DMS 273 (cell line): ENCODE data around the gene ADAP1.
"Not testable (repeated sequence)": the region's sequence is repeated elsewhere in the genome, so short reads cannot be mapped to it uniquely, and the experiment has no call there.

Source experiments
- DNase-seq: peaks from one replicate; lab custom pipeline; 2025; ENCODE audit not compliant: unreplicated experiment; lab: John Stamatoyannopoulos, UW

The ADAP1 gene

DNA sequence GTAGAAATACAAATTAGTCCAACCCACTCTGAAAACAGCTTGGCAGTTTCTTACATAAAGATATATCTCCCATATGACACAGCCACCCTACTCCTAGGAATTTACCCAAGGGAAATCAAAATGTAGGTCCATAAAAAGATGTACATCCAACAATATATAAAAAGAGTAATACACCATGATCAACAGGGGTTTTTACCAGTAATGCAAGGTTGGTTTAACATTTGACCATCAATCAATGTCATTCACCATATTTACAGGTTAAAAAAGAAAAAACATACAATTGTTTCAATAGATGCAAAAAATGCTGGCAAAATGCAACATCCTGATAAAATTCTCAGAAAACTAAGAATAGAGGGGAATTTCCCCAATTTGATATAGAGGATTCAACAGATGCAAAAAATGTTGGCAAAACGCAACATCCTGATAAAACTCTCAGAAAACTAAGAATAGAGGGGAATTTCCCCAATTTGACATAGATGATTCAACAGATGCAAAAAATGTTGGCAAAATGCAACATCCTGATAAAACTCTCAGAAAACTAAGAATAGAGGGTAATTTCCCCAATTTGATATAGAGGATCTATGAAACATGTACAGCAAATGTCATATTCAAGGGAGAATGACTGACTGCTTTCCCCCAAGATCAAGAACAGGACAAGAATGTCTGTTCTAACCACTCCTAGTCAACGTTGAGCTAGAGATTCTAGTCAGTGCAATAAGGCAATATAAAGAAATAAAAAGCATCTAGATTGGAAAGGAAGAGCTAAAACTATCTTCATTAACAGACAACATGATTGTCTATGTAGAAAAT, 13.7 kb downstream of the ADAP1 start:
- DNase-seq: no peak

DNA sequence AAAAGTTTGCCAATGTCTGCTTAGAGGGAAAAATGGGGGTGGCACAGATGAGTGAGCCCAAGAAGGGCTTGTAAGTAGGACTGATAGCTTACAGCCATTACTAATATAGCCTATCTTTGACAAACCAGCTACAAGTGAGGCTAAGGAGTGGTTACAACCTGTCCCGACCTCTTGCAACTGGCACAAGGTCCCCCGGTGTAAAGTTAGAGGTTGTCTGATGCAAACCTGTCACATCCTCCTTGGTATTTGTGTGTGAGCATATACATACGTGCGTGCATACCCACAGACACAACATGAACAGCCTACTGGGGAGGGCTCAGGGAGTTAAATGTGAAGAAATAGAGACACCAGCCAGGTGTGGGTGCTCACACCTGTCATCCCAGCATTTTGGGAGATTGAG, 14.6 kb downstream of the ADAP1 start:
- DNase-seq: no peak

DNA sequence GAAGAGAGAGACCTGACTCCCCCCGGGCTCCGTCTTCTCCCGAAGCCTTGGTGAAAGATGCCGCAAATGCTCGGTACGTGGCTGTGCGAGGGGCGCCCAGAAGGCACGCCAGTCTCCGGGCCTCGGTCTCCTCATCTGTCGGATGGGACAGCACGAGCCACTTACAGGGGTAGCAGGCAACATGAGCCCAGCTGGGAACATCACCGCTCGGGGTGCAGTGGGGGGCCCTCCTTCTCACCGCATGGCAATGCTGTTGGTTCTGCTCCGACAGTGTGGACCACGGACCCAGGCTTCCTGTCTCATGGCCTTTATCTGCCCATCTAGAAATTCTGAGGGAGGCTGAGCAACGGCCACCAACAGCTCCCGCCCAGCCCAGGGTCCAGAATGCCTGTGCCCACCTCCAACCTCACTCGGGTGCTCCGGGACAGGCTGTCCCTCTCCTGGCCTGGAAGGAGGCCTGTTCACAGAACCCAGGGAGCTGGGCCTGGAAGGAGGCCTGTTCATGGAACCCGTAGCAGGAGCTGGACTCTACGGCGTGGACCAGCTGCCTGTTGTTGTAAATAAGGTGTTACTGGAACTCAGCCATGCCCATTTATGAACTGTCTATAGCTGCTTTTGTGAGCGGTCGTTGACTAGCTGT, 15.8 kb downstream of the ADAP1 start:
- no peak for DNase-seq

DNA sequence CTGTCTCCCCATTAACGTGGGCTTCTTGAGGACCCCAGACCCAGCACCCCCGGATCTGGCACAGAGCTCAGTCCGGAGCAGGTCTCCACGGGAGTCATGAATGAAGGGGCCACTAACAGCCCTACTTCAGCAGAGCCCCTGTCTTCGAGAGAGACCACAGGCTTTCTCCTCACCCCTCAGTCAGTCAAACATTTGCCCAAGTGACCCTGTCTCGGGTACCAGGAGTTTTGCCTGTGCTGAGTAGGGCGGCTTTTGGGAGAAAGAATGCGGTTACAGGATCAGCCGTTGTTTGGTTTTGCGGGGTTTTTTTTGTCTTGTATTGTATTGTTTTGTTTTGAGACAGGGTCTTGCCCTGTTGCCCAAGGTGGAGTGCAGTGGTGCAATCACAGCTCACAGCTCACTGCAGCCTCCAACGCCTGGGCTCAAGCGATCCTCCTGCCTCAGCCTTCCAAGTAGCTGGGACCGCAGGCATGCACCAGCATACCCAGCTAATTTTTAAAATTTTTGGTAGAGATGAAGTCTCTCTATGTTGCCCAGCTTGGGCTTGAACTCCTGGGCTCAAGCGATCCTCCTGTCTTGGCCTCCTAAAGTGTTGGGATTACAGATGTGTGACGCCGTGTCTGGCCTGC, 16.5 kb downstream of the ADAP1 start:
- DNase-seq: no peak

DNA sequence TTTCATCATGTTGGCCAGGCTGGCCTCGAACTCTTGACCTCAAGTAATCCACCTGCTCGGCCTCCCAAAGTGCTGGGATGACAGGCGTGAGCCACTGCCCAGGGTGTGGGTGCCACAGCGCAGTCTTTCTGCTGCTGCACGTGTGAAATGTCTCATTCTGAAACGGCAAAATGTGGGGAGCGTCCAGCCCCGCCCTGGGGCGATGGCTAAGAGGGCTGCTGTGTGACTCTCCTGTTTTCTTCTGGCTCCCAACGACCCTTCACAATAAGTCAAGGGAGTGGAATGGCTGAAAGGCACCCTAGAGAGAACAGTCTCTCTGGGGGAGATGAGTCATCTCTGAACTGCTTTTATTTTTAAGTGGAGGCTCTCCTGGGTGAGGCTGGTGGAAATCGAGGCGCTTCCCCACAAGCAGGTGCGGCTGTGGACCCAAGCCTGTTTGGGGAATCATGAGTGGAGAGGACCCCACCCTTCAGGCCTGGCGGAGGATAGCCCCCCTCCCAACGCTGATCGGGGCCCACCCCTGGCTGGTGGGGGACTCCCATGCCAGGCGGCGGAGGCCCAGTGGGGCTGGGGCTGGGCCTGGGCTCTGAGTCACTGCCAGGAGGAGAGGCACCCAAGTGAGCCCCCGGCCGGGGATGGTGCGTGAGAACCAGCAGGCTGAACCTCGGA, 18.0 kb downstream of the ADAP1 start:
- DNase-seq: no peak

DNA sequence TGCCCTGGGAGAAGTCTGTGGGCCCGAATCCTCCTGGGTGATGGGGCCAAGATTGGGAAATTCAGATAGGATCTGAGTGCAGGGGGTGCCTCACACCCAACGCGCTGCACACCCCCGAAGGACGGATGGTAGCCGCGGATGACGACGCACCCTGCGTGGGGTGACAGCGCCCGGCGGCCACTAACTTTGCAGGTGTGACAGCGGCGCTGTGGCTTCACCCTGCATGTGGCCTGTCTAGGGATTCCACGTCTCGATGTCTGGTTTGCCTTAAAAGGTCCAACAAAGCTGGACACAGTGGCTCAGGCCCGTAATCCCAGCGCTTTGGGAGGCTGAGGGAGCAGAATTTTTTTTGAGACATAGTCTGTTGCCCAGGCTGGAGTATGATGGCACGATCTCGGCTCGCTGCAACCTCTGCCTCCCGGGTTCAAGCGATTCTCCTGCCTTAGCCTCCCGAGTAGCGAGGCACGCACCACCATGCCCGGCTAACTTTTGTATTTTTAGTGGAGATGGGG, 18.6 kb downstream of the ADAP1 start:
- DNase-seq: no peak

DNA sequence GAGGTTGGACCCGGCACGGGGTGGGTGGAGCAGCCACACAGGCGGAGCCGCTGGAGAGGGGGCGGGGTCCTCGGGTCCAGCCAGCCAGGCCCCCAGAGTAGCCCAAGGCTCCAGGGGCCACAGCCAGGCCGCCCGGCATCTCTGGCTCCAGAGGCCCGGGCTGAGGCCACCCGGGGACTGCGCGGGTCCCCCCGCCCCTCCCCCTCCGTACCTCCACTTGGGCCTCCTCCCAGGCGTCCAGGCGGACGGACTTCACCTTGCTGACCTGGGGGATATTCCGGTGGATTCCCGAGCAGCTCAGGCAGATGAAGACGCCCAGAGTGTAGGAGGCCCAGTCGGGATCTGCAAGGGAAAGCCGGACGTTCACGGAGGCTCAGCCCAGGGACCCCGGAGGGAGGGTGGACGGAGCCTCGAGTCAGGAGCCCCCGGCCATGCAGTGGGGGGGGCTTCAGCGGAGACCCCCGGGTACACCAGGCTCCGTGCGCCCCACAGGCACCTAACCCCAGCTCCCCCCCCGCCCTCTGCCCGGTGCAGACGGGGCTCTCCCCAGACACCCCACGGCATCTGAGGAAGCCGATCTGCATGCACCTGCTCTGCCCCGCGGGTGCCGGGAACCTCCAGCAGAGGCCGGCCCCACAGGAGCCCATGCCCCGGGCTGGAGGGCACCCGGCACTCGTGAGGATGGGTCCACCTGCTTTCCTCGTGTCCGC, 19.2 kb downstream of the ADAP1 start:
- DNase-seq: no peak

DNA sequence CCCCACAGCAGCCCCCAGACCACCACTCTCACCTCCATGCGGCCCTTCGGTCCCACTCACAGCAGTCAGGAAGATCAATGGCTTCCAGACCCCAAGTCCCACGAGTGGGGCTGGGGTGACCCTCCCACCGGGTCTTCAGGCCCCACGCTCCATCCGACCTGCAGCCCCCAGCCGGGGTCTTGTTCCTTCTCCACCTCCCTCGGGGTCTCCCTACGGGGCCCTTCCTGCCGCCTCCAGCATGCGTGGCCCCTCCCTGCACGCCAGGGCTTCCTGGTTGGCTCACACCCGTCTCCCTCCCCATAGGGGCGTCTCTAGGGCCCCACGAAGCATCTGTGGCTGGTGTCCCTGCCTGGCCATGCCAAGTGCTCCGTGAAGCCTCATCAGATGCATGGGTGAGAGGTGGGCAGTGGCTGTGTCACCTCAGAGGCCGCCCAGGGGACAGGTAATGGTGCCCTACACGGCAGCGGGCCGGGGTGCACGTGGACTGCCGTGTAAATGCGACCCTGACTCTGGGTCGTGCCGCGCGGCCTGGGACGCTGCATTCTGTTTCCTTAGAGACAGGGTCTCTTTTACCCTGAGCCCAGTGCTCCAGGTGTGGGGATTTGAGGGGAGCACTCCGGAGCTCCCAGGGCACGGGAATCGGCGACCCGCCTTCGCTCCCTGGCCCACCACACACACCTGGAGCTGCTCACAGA, 19.9 kb downstream of the ADAP1 start:
- DNase-seq: no peak

DNA sequence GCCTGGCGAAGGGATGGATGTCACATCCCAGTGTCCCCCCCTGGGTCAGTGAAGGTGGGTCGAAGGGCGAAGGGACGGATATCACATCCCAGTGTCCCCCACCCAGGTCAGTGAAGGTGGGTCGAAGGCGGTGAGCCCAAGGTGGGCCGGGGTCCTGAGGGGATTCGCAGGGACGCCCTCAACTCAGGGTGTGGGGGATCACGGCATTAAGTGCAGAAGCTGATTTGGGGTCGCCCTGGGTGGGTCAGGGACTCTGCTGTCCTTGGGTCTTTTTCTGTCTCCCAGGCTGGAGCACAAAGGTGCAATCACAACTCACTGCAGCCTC, 21.9 kb downstream of the ADAP1 start:
- no peak for DNase-seq

DNA sequence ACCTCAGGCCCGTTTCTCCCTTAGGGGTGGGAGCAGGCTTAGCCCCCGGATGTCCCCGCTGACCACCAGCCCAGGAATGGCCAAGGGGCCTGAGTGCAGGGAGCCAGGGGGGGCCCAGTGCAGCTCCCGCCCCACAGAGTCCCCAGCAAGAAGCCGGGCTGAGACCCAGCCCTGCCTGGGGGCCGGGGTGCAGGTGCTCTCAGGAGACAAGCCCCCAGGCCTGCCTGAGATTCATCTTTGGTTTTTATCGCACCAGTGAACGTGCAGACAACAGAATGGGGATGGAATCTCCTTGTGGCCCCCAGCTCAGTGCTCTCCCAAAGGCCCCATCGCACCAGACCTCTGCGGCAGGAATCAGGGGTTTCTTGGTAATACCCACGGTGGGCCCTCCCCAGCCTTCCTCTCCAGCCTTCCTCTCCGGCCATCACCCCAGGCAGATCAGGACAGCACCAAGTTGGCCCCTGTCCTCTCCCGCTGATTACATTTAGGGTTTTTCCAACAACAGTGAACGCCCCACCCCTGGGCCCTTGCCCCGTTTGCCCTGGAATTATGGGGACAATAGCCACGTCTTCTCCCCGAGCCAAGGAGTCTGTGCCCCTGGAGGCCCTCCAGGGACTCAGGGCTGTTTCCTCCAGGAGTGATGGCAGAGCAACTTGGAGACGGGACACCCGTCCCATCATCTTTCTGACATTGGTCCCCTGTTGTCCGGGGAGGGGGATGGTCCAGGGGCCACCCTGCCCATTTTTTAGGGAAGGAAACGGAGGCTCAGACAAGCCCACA, 22.4 kb downstream of the ADAP1 start:
- DNase-seq: no peak

DNA sequence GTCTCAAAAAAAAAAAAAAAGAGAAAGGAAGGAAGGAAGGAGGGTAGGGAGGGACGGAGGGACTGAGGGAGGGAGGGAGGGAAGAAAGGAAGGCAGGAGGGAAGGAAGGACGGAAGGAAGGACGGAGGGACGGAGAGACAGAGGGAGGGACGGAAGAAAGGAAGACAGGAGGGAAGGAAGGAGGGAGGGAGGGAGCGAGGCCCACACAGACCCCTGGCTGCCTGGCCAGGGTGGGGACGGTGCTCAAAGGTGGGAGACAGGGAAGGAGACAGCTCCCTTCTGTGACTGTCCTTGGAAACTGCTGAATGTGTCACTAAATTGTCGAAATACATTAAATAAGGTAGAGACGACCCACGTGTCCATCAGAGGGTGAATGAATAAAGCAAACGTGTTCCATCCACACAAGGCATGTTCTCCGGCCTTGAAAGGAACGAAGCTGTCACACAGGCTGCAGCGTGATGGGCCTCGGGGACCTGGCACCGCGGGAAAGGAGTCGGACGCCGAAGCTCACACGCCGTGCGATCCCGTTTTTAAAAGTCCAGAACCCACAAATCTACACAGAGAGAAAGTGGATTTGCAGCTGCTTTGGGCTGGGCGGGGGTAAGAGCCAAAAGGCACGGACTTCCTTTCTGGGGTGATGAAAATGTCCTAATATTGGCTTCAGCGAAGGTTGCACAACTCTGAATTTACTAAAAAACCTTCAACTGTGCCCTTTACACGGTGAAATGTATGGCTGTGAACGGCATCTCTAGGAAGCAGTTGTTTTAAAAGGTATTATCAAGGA, 23.3 kb downstream of the ADAP1 start:
- DNase-seq: no peak

DNA sequence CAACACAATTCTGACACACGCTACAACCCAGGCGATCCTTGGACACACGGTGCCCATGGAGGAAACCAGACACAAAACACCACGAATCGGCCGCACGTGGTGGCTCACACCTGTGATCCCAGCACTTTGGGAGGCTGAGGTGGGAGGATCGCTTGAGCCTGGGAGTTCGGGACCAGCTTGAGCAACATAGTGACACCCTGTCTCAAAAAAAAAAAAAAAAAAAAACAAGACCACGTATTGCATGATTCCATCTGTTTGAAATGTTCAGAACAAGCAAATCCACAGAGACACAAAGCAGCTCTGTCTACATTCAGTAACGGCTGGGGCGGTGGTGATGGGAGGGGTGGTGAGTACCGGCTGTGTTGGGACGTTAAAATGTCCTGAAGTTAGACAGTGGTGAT, 25.2 kb downstream of the ADAP1 start:
- DNase-seq: no peak

DNA sequence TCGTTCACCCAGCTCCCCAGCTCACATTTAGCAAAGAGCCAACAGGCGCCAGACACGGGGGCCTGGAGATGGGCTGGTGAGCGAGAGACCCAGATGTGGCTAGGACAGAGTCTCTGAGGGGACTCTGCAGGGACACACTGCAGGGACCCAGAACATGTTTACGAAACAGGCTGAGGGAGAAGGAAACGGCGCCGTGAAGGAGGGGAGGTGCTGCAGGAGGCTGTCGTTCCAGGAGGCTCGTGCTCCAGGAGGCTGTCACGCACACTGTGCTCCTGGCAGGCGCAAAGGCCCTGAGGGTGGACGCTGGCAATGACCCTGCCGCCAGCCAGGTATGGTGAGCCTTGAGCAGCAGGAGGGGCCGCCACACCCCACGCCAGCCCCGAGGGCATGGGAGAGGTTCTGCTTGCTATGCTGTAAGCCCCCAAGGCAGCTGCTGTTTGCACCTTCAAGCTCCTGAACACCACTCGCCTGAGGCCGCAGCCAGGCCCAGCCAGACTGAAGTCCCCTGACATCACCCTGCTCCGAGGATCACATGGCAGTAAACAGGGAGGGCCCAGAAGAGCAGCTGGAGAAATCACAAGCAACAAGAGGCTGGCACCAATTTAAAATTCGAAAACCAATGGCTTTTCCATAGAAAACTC, 27.3 kb downstream of the ADAP1 start:
- no peak for DNase-seq

DNA sequence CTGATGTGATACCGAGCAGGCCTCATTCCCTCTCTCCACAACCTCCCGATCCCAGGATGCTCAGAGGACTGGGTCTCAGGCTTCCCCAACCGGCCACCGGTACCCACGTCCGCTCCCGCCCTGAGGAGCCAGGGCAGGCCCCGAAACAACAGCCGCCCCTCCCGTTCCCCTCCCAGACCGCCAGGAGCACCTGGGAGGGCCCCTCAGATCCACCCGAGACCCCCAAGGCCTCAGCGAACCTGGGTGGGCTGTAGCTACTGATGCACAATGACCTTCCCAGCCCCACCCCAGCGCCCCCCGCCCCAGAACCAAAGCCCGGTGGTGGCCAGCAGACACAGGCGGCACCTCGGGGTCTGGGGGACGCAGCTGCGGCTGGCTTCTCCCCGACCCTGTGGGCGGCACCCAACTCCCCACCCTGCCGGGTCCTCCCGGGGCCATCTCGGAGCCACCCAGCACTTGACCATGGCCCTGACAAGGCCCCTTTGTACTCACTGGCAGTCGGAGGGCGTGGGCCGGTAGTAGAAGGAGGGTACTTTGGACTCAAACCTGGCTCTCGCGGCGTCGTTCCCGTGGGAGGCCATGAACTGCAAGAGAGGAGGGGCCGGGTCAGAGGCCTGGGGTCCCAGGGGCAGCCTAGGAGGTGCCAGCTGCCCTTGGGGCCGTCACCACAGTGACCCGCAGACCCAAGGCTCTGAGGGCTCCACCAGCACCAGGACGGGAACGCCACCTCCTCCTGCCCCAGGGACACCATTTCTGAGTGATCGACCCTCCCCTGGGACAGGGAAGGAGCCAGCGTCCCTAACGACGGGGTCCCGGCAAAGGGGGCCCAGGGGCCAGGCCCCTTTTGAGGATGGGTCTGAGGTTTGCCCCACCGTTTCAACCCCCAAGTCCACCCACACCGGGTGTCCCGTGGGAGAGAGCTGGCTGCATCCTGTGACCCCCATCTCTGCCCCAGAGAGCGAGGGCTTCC, 28.1 kb downstream of the ADAP1 start:
- no peak for DNase-seq

DNA sequence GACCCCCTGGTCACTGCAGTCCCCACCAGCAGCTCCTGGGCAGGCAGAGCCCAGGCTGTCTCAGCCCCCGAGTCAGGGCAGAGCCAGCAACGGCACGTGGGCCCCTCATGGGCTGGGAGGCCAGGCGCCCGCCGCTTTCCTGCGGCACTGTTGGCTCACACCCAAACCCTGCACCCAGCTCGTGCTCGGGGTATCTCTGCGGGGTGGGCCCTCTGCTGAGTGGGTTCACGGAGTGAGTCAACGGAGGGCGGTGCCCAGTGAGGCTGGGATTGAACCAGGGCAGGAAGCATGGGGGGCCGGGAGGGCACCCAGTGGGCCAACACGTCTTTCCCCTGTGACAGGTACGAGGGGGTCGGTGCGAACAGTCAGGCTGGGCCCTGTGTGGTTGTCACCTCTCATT, 28.9 kb downstream of the ADAP1 start:
- DNase-seq: no peak

DNA sequence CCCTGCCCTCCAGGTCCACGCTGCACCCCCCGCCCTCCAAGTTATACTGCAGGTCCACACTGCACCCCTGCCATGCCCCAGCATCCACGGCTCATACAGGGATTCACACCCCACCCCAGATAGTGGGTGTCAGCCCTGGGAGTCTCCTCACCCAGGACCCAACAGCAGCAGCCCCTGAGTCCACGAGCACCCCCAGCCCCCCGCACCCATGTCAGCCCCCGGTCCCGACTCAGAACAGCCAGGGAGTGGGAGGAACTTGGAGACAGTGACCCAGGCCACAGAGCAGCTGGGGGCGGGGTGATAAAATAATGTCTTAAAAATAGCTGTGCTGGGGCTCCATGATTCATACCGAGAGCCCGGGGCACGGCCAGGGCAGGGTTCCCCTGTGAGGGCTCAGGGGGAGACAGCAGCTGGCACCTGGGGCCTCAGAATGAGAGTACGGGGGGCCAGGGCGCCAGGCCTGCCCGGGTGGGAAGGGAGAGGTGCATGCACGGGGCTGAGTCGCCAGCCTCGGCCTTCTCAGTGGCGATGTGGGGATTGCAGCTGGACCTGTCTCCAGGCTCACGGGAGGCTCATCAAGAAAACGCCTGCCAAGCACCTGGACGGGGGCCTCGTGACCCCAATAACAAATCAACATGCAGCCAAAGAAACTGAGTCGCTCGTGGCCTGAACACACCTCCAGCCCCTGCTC, 29.8 kb downstream of the ADAP1 start:
- DNase-seq: no peak

DNA sequence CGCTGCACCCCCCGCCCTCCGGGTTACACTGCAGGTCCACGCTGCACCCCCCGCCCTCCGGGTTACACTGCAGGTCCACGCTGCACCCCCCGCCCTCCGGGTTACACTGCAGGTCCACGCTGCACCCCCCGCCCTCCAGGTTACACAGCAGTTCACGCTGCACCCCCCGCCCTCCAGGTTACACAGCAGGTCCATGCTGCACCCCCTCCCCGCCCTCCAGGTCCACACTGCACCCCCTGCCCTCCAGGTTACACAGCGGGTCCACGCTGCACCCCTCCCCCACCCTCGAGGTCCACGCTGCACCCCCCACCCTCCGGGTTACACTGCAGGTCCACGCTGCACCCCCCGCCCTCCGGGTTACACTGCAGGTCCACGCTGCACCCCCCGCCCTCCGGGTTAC, 30.4 kb downstream of the ADAP1 start:
- not testable (repeated sequence) for DNase-seq
